Islet of Langerhans (tissue), 1 donor: ENCODE data around the gene GRAMD2B.
"Not testable (repeated sequence)": the region's sequence is repeated elsewhere in the genome, so short reads cannot be mapped to it uniquely, and the experiment has no call there.

Source experiments
- FAIRE-seq: peaks from one replicate; lab custom pipeline; 2011; peaks lifted over from hg19 to GRCh38; lab: Jason Lieb, UNC

The GRAMD2B gene

DNA sequence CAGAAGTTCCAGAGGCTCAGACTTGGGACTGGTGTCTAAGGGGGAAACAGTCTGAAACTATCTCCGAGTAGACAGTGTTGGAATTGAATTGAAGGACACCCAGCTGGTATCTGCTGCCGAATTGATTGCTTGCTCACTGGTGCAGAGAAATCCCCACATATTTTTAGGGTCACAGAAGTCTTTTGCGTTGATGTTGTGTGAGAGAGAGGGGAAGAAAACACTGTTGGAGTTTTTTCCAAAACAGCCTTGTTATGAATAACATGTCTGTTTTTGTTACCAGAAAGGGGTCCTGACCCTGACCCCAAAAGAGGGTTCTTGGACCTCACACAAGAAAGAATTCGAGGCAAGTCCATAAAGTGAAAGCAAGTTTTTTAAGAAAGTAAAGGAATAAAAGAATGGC is 90.5 kb downstream of the GRAMD2B start:
- no peak for FAIRE-seq

DNA sequence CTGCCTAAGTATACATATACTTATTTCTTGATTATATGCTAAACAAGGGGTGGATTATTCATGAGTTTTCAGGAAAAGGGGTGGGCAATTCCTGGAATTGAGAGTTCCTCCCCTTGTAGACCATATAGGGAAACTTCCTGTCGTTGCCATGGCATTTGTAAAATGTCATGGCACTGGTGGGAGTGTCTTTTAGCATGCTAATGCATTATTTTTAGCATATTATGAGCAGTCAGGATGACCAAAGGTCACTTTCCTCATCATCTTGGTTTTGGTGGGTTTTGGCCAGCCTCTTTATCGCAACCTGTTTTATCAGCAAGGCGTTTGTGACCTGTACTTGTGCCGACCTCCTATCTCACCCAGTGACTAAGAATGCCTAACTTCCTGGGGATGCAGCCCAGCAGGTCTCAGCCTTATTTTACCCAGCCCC is 90.9 kb downstream of the GRAMD2B start:
- FAIRE-seq, result no peak

DNA sequence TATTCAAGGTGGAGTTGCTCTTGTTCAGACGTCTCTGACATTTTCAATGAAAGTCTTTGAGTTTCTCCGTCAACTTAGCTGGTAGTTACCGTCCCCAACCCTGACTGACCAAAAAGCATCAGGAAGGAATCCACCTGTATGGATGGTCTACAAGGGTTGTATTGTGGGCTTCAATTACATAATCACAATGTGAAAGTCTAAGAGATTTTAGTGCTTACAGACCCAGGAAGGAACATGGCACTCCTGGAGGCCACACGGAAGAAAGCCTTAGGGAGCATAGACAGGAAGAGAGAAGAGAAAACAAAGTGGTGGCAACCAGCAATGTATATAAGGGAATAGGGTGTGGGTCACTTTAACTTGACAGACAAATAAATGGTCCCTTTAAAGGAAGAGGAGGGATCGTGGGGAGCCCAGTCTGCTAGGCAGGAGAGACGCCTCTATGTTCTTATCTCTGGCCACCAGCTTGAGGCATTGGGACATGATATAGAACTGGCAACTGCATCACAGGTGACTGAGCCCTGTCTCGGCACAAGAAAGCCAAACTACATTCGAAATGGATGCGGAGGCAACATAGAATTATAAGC is 91.4 kb downstream of the GRAMD2B start:
- no peak for FAIRE-seq

DNA sequence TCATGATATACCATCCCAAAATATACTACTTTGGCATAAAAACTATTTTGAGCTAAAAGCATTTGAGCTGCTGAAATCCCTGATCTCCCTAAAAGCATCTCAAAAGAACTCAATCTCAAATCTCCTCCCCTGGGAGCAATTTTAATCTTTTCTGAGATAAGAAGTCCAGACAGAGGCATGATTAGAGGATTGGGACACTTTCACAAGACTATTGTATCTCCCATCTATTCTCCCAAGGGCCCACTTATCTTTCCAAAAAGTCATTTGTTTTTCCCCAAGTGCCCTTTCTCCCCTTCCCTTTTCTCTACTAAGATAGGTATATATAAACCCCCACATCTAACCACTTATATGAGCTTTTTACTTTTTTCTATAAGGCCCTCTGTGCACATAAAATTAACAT is 92.1 kb downstream of the GRAMD2B start:
- no peak for FAIRE-seq

DNA sequence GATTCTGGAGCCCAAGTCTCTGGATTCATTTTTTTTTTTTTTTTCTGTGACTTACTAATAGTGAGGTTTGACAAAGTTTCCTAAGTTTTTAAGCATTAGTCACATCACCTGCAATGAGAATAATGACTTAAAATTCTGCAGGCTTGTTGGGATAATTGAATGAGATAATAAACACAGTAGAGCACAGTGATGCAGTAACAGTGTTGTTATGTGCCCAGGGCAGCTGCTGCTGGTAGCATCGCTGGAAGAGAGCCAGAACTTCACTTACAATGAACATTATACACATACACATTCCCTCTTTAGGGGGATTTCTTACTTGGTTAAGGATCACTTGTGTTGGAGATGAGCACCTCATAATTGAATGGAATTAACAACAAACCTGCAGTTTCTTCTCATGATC is 92.9 kb downstream of the GRAMD2B start:
- FAIRE-seq, result no peak

DNA sequence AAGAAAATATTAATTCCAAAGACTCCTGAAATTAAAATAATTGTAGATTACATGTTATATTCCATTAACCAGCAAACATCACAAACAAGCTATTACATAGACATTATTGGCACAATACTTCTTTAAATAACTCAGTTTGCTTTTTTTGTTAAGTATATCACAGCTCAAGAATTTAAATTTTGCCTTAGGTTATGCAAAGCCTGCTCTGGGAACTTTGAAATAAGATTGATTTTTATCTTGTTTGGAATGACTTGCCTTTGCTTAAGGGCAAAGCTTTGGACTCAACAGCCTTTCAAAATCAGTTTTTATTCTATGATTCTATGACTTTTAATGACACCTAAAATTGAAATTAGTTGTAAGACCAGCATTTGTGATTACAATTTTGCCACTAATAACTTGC is 93.6 kb downstream of the GRAMD2B start:
- FAIRE-seq, result no peak

- not testable (repeated sequence) for FAIRE-seq
Observed at GRCh38 chr5:126519223-126519622, 96.0 kb downstream of the GRAMD2B start.

DNA sequence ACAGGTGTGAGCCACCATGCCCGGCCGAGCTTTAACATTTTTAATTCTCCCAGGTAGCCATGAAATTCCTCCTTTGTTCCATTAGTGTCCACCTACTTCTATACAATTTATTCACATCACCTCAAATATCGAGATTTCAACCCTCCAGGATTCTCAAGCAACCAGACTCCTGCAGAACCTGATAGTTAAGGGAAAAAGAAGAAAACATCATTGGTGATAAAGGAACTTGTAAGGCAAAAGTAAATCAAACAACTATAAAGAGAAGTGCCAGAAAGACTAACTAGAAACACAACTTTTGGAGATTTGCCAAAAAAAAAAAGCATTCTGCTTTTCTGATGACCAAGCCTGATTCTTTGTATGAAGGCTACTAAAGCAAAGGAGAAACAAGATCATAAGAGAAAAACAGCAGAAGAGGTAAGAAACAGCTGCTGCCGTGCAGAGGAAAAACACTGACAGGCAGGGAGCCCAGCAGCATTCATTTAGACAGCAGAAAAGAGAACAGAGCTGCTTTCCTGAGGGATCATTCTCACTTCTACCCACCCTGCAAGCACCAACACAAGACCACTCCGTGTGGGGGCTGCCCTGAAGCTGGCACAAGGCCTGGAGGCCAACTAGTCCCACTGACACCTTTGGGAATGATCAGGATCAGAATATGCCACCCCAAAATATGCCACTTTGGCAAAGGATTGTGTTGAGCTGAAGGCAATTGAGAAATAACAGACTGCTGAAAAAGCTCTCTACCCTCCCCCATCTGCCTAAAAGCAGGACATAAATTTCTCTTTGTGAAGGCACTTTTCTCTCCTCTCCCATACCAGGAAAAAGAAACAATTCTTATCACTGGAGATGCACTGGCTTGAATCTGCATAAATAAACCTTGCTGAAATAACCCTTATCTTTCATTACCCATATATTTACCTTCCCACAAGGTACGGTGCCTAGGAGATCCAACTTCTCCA is 96.7 kb downstream of the GRAMD2B start:
- no peak for FAIRE-seq

- no peak for FAIRE-seq
Observed at GRCh38 chr5:126520593-126520953, 97.4 kb downstream of the GRAMD2B start.

- no peak for FAIRE-seq
Observed at GRCh38 chr5:126521130-126521529, 97.9 kb downstream of the GRAMD2B start.

DNA sequence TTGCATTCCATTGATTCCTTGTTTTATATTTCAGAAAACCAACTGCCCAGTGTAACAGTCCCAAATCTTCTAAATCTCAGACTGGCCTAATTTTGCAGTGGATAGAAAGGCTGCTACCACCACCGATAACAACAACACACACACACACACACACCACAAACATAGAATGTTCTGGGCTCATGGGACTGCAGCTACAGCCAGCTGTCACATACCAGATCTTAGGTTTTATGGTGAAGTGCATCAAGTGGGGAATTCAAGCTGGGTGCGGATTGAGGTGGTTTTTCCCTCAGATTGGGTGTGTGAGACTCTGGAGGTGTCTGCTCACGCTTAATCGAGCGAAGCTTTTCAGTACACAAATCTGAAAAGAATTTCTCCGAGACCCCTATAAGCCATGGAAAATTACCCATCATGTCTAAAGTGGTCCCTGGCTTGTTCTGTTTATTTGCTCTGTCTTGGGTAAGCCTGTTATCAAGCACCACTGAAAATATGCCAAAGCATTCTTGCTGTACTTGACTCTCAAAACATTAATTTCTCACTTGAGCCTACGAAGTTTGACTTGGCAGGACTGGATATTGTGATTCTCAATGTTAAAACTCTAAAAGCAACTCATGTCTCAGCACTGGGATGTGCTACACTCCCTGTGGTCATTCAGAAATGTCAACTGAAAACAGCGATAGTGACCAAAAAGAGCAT is 100.8 kb downstream of the GRAMD2B start:
- FAIRE-seq, result no peak

- FAIRE-seq, result no peak
Observed at GRCh38 chr5:126525630-126526245, 102.5 kb downstream of the GRAMD2B start.

GRCh38 chr5:126526493-126526892 is 103.3 kb downstream of the GRAMD2B start:
- FAIRE-seq, result no peak

DNA sequence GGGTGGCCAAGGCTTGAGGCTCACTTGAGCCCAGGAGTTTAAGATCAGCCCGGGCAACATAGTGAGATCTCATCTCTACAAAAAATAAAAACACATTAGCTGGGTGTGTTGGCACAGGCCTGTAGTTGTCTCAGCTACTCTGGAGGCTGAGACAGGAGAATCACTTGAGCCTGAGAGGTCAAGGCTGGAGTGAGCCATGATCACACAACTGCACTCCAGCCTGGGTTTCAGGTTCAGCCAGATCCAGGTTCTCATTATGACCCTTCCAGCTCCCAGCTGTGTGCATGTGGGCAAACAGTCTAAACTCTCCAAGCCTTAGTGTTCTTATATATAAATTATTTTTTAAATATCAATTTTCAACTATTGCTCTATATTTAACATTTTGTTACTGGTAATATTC is 103.9 kb downstream of the GRAMD2B start:
- no peak for FAIRE-seq

DNA sequence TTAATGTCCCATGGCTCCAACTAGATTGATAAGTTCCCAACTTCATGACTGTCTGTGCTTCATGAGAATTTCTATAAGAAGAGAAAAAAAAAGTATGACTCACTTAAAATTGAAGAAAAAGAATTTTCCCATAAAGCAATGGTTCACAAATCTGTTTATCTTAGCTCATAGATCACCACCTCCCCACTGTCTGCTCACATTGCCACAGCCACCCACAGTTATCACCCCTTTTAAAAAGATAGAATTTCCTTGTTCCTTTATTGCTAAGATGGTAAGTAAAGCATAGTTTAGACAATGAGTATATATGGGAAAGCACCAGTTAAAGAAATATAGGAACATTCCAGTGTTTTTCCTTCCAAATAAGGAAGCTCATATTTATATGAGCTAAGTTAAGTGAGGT is 104.7 kb downstream of the GRAMD2B start:
- FAIRE-seq, result no peak

DNA sequence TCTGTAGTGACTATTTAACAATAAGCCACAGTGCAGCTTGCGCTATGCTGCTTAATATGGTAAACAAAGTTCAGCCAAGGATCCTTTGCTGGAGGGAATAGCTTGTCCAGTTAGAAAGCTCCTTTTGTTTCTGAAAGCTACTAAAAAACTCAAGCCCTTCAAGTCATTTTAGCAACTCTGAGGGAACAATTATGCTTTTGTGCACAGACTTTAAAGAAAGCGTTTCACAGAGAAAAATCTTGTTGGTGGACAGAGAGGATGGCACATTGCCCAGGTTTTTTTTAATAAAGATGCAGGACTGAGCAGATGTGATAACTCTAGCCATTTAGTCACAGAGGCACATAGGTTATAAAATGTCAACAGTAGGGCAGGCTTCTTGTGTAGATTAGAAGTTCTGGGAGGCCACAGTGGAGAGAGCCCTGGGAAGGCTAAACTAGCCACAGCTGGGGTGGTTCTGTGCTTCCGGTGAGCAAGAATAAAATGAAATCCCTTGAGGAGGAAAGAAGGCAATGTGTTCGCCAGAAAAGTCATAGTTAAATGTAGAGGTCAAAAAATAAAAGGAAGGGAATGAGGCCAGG is 108.4 kb downstream of the GRAMD2B start:
- FAIRE-seq, result no peak

GRCh38 chr5:126534553-126534952 is 111.3 kb downstream of the GRAMD2B start:
- FAIRE-seq, result no peak

GRCh38 chr5:126535856-126536545 is 112.8 kb downstream of the GRAMD2B start:
- no peak for FAIRE-seq

- no peak for FAIRE-seq
Observed at GRCh38 chr5:126536874-126537273, 113.7 kb downstream of the GRAMD2B start.

DNA sequence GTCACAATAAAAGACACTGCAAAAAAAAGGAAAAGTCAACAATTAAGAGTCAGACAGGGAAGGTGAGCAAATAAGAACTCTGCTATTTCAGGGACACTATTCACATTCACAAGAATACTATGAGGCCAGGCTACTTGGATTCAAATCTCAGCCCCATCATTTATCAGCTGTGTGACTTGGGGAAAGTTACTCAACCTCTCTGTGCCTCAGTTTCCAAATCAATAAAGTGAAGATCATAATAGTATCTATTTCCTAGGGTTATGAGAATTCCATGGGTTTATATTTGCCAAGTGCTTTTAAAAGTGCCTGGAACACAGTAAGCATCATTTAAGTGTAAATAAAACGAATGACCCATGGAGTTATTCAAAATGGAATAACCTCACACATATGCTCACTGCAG is 115.4 kb downstream of the GRAMD2B start:
- FAIRE-seq, result no peak

GRCh38 chr5:126540631-126541030 is 117.4 kb downstream of the GRAMD2B start:
- no peak for FAIRE-seq

DNA sequence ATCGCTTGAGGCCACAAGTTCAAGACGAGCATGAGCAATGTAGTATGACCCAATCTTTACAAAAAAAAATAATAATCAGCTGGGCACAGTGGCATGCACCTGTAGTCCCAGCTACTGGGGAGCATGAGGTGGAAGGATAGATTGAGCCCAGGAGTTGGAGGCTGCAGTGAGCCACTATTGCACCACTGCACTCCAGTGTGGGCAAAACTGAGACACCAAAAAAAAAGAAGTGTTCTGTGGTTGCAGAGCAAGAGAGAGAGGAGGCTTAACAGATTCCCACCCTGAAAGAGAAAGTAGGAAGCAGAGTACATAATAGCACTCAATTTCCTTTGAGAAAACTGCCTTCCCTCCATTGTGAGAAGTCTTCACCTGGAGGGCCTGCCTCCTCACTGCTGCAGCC is 119.2 kb downstream of the GRAMD2B start:
- FAIRE-seq, result no peak
